ENCODE data around the gene SRD5A3. TPM values are rescaled to one million over a fixed set of nuclear protein-coding genes. Genes with fewer than 3 reads are reported as not detected.

Gene SRD5A3
- total and polyA plus RNA-seq, 9 of the 15 experiments (the other 6 are each of a cell fraction or from before 2014, with no cell fraction given): 2.5 to 37.0 (median 13.3) TPM

- no peak for TF ChIP-seq TSHZ1 (CRISPR knock-in tag; IDR thresholded peaks at IDR 0.05)
These were observed 50.5 kb downstream of the SRD5A3 start (continued) for GRCh38 chr4:55396308-55397125.

GRCh38 chr4:55397126-55397436 lies 51.0 kb downstream of the SRD5A3 start:
- Histone ChIP-seq H3K27me3 (ENCODE audit: control insufficient read depth in 2 of 2, insufficient read depth in 2 of 2, low read length in 2 of 2) (no peaks in the 10 kb centered on the region), H3K79me2 (ENCODE audit: control insufficient read depth, insufficient read depth, low read length) (peaks cover 69% of the 10 kb centered on the region), H3K36me3 (ENCODE audit: control insufficient read depth, insufficient read depth, low read length) (peaks cover 44% of the 10 kb centered on the region), H3K9ac (ENCODE audit: insufficient read depth in 1 of 2, low read depth in 2 of 2, low read length in 2 of 2) (peak overlapping the region; percentile 92 to 95), H3K4me3 (peak overlapping the region; percentile 97), H3K9me1 (ENCODE audit: control insufficient read depth, insufficient read depth, low read length) (peaks cover 3% of the 10 kb centered on the region), H3K4me2 (ENCODE audit: insufficient read depth, low read length) (peak overlapping the region; percentile 93), H4K20me1 (replicated peaks; ENCODE audit: control insufficient read depth, insufficient read depth, low read length) (peaks cover 30% of the 10 kb centered on the region), H3K4me1 (replicated peaks in 1 of 2; ENCODE audit: control insufficient read depth in 2 of 2, insufficient read depth in 2 of 2, low read length in 2 of 2) (peaks cover 10 to 18% of the 10 kb centered on the region in 2 experiments; a peak in 4 of 5 replicates), H3K27ac (ENCODE audit: extremely low read depth, low read depth, low read length) (peak overlapping the region; percentile 90), H2AFZ (ENCODE audit: low read depth, low read length) (no peak overlapping the region), H3K9me3 (replicated peaks; ENCODE audit: control insufficient read depth, insufficient read depth, low read depth, low read length) (no peaks in the 10 kb centered on the region)
- ATAC-seq (no peak; the same call in 2 of the 3 replicates), FAIRE-seq (no peak), DNase-seq (ENCODE audit: extremely low read depth in 1 of 4, low spot score in 3 of 4) (peak in 1 of 4 experiments; percentile 43)
- 0 out of 2 replicates have a peak, but pooled peaks have one; percentile 37 for TF ChIP-seq POLR2H (tag; IDR thresholded peaks at IDR 0.05; ENCODE audit: low read depth)
- TF ChIP-seq, protein P1, sequence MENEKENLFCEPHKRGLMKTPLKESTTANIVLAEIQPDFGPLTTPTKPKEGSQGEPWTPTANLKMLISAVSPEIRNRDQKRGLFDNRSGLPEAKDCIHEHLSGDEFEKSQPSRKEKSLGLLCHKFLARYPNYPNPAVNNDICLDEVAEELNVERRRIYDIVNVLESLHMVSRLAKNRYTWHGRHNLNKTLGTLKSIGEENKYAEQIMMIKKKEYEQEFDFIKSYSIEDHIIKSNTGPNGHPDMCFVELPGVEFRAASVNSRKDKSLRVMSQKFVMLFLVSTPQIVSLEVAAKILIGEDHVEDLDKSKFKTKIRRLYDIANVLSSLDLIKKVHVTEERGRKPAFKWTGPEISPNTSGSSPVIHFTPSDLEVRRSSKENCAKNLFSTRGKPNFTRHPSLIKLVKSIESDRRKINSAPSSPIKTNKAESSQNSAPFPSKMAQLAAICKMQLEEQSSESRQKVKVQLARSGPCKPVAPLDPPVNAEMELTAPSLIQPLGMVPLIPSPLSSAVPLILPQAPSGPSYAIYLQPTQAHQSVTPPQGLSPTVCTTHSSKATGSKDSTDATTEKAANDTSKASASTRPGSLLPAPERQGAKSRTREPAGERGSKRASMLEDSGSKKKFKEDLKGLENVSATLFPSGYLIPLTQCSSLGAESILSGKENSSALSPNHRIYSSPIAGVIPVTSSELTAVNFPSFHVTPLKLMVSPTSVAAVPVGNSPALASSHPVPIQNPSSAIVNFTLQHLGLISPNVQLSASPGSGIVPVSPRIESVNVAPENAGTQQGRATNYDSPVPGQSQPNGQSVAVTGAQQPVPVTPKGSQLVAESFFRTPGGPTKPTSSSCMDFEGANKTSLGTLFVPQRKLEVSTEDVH (IDR thresholded peaks at IDR 0.05; ENCODE audit: low read depth, partially characterized antibody): no peak
- POLR2A ChIA-PET: interaction anchor here (1.4 to 3.4 kb wide), 5 partner anchors 9 to 29 kb away, joined by 4 to 23 read pairs (median 5); no protein-coding TSS in a partner anchor
- TSS peak; percentile 42 for BruUV-seq (replicated peaks)
- intact Hi-C loops (cut with micrococcal nuclease): loop anchor here (1.0 to 5.0 kb wide), 2 partner anchors 11 to 235 kb away; no protein-coding TSS in a partner anchor
- 2% methylated on average over 7 of the region's 7 CpGs for whole genome bisulfite sequencing (ENCODE audit: insufficient coverage, low coverage, missing lambda C conversion rate)
- in situ Hi-C loops (cut with MboI): no loop called here
- CTCF ChIA-PET (ENCODE audit: low intra/inter-chr PET ratio): no interaction called here
